BJ (cell line): ENCODE data around the gene IFNG. TPM values are rescaled to one million over a fixed set of nuclear protein-coding genes. Genes with fewer than 3 reads are reported as not detected.

ENCODE experiments used
- CTCF ChIA-PET: fragments of 350-600 bp; formaldehyde crosslinking; extraction: SDS; loops from one replicate; lab custom pipeline; 2021; ENCODE audit warnings: antibody characterized with exemption, inconsistent platforms; lab: Yijun Ruan, JAX
- POLR2A ChIA-PET: fragments of 300-600 bp; sonication (Branson Sonifier 250); formaldehyde crosslinking; extraction: SDS; loops from one replicate; lab custom pipeline; 2021; ENCODE audit warnings: antibody characterized with exemption; lab: Charles Lee
- DNase-seq: peaks from one replicate; pipeline ENCODE4 v3.0.0-alpha.2; 2011; ENCODE audit warnings: low read depth
- H3K27me3 ChIP-seq: 2 replicates; pipeline ENCODE4 v1.6.0; 2011; ENCODE audit warnings: low read length; ENCODE audit not compliant: control insufficient read depth, insufficient read depth
- H3K36me3 ChIP-seq: 2 replicates; pipeline ENCODE4 v1.5.1; 2011; ENCODE audit warnings: low read length; ENCODE audit not compliant: control insufficient read depth, insufficient read depth
- H3K4me3 ChIP-seq: 2 replicates; pipeline ENCODE4 v1.5.1; 2011; ENCODE audit warnings: low read depth, mild to moderate bottlenecking, control low read depth, low read length
- CTCF ChIP-seq: IDR thresholded peaks from 2 replicates; pipeline ENCODE4 v1.5.1; 2011; ENCODE audit warnings: low read depth, mild to moderate bottlenecking, control low read depth, inconsistent platforms, low read length, moderate library complexity; ENCODE audit not compliant: insufficient read depth
- polyA plus RNA-seq: library from polyadenylated mRNA; depleted of rRNA; stranded (reverse); fragments of >200 nt; gene quantifications from 2 replicates; pipeline ENCODE4 v1.2.3, GENCODE V29; 2011

IFNG gene
- polyA plus RNA-seq, 1 experiment: not detected

- no peak overlapping the region for H3K4me3 ChIP-seq
- CTCF ChIA-PET: interaction anchor here (0.6 to 1.2 kb wide), 3 partner anchors 10 to 202 kb away, joined by 3 to 4 read pairs (median 3); no protein-coding TSS in a partner anchor
- no peak for TF ChIP-seq CTCF
- H3K27me3 ChIP-seq: peaks cover 2% of the 10 kb centered on the region; the same call in 1 of the 2 replicates
- POLR2A ChIA-PET: no interaction called here
- DNase-seq: no peak
- no peaks in the 10 kb centered on the region for H3K36me3 ChIP-seq
Observed at GRCh38 chr12:68114606-68115005, 44.9 kb downstream of the IFNG start.

GRCh38 chr12:68113644-68114043 lies 45.9 kb downstream of the IFNG start:
- CTCF ChIA-PET: interaction anchor here (1.0 to 1.2 kb wide), 2 partner anchors 23 to 43 kb away, joined by 3 read pairs; no protein-coding TSS in a partner anchor
- POLR2A ChIA-PET: no interaction called here
- no peak for DNase-seq
- Histone ChIP-seq H3K36me3 (no peaks in the 10 kb centered on the region), H3K4me3 (no peak overlapping the region), H3K27me3 (peaks cover 2% of the 10 kb centered on the region; the same call in 1 of the 2 replicates)
- TF ChIP-seq CTCF: 0 out of 2 replicates have a peak, but pooled peaks have one; percentile 18

GRCh38 chr12:68111995-68112394 lies 47.5 kb downstream of the IFNG start:
- ChIA-PET POLR2A (no interaction called here), CTCF (interaction anchor here (0.7 kb wide), 1 partner anchor 921 kb away, joined by 3 read pairs; no protein-coding TSS in a partner anchor)
- H3K4me3 ChIP-seq: no peak overlapping the region
- H3K36me3 ChIP-seq: no peaks in the 10 kb centered on the region
- H3K27me3 ChIP-seq: peaks cover 2% of the 10 kb centered on the region; the same call in 1 of the 2 replicates
- no peak for DNase-seq
- TF ChIP-seq CTCF: no peak

- DNase-seq: no peak
- POLR2A ChIA-PET: interaction anchor here (0.6 kb wide), 1 partner anchor 997 kb away, joined by 3 read pairs; no protein-coding TSS in a partner anchor
- CTCF ChIA-PET: interaction anchor here (1.1 kb wide), 1 partner anchor 13 kb away, joined by 3 read pairs; no protein-coding TSS in a partner anchor
- Histone ChIP-seq H3K27me3 (no peaks in the 10 kb centered on the region), H3K36me3 (no peaks in the 10 kb centered on the region), H3K4me3 (no peak overlapping the region)
- TF ChIP-seq CTCF: no peak
Observed at GRCh38 chr12:68109444-68110217, 49.9 kb downstream of the IFNG start.

GRCh38 chr12:68109001-68109400 lies 50.5 kb downstream of the IFNG start:
- CTCF ChIA-PET: interaction anchor here (1.1 kb wide), 1 partner anchor 12 kb away, joined by 3 read pairs; no protein-coding TSS in a partner anchor
- no peak for TF ChIP-seq CTCF
- no peaks in the 10 kb centered on the region for H3K36me3 ChIP-seq
- 0 out of 2 replicates have a peak, but pooled peaks cover 1% of the 10 kb centered on the region for H3K27me3 ChIP-seq
- no peak overlapping the region for H3K4me3 ChIP-seq
- DNase-seq: no peak
- POLR2A ChIA-PET: interaction anchor here (0.6 kb wide), 1 partner anchor 997 kb away, joined by 3 read pairs; no protein-coding TSS in a partner anchor
